Rectal smooth muscle tissue (tissue), 1 donor: ENCODE measurements around the gene SLC16A5.
"Not testable (repeated sequence)": the region's sequence is repeated elsewhere in the genome, so short reads cannot be mapped to it uniquely, and the experiment has no call there.

ENCODE experiments used
- H3K27ac ChIP-seq: one replicate; pipeline ENCODE4 v1.7.0; 2013; ENCODE audit warnings: low read depth, low read length, inconsistent platforms
- H3K27me3 ChIP-seq: one replicate; pipeline ENCODE4 v1.7.0; 2013; ENCODE audit warnings: low read length; ENCODE audit not compliant: control insufficient read depth, insufficient read depth
- H3K36me3 ChIP-seq: one replicate; pipeline ENCODE4 v1.7.0; 2013; ENCODE audit warnings: low read length; ENCODE audit not compliant: control insufficient read depth, insufficient read depth
- H3K4me1 ChIP-seq: one replicate; pipeline ENCODE4 v1.7.0; 2013; ENCODE audit warnings: low read length; ENCODE audit not compliant: control insufficient read depth, insufficient read depth
- H3K4me3 ChIP-seq: one replicate; pipeline ENCODE4 v1.7.0; 2013; ENCODE audit warnings: low read length
- H3K9ac ChIP-seq: one replicate; pipeline ENCODE4 v1.7.0; 2013; ENCODE audit warnings: low read length

SLC16A5 gene

DNA sequence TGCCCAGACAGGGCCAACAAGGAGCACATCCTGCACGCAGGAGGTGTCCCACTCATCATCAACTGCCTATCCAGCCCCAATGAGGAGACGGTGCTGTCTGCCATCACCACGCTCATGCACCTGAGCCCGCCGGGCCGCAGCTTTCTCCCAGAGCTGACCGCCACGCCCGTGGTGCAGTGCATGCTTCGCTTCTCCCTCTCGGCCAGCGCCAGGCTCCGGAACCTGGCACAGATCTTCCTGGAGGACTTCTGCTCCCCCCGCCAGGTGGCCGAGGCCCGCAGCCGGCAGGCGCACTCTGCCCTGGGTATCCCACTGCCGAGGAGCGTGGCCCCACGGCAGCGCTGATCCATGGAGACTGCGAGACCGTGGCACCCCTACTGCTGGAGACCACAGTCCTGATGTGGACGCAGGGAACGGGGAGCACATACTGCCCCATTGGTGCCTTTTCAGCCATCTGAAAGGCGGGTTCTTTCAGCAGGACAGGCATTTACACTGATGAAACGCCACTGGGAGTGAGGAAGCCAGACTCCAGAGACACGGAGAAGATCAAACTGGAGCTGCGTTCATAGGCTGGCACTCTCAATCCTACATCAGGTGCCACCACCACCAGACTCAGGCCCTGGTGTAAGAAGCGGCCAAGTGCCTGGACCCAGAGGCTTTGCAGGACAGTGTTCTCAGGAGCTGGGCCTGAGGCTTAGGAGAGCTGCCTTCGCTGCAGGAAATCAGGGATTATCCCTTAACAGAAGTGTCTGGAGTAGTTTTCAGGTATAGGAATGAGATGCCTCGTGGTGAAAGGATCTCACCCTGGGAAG is 41.1 kb downstream of the SLC16A5 start:
- H3K4me3 ChIP-seq = no peak overlapping the region
- no peaks in the 10 kb centered on the region for H3K4me1 ChIP-seq
- H3K36me3 ChIP-seq = peaks cover 8% of the 10 kb centered on the region
- H3K9ac ChIP-seq = no peak overlapping the region
- H3K27ac ChIP-seq = no peak overlapping the region
- no peaks in the 10 kb centered on the region for H3K27me3 ChIP-seq

DNA sequence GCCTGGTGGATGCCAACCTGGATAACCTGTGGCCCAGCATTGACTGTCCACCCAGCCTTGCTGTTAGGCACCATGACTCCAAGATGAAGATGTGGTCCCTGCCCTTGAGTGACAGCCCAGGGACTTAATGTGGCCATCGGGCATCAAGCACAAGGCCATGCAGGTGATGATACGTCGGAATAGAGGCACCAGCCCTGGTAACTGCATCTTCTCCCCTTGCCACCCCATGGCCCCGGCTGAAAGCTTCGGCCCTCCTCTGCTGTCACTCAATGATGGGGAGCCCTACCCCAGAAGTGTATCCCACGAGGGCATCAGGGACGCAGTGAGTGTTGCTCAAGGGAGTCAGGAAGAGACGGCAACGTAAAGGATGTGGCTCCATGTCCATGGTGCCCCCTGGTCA is 41.8 kb downstream of the SLC16A5 start:
- no peak overlapping the region for H3K9ac ChIP-seq
- H3K27ac ChIP-seq = no peak overlapping the region
- no peaks in the 10 kb centered on the region for H3K27me3 ChIP-seq
- H3K4me1 ChIP-seq = no peaks in the 10 kb centered on the region
- no peak overlapping the region for H3K4me3 ChIP-seq
- peaks cover 8% of the 10 kb centered on the region for H3K36me3 ChIP-seq

DNA sequence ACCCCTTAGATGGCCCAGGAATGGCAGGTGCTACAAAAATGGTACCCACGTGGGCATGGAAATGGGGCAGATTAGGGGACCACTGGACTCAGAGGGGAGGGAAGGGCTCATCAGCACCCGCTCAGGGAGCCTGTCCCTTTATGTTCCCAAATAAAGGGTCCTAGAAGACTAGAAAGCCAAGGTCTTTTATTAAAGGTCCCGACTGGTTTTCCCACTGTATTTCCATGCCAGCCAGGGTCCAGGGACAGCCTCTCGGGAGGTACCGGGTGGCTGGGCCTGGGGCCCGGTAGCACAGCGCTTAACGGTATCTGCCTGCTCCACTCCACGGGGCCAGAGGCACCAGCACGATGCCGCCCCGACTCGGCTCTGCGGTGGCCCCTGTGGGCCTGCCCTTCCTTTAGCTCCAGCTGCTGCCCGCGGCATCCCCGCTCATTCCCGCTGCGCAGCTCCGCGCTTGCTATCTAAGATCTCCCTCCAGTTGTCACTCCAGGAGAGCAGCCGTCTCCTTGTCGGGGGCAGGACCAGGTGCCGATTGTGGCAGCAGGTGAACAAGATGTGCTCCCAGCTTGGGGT is 42.4 kb downstream of the SLC16A5 start:
- peak overlapping the region; percentile 60 for H3K4me3 ChIP-seq
- peaks cover 8% of the 10 kb centered on the region for H3K36me3 ChIP-seq
- no peaks in the 10 kb centered on the region for H3K4me1 ChIP-seq
- no peak overlapping the region for H3K9ac ChIP-seq
- peak overlapping the region; percentile 71 for H3K27ac ChIP-seq
- no peaks in the 10 kb centered on the region for H3K27me3 ChIP-seq

- Histone ChIP-seq H3K4me1 (no peaks in the 10 kb centered on the region), H3K4me3 (peak overlapping the region; percentile 60), H3K27me3 (no peaks in the 10 kb centered on the region), H3K36me3 (peaks cover 6% of the 10 kb centered on the region), H3K27ac (peak overlapping the region; percentile 71), H3K9ac (peak overlapping the region; percentile 70)
Measured at GRCh38 chr17:75130632-75131277, 43.0 kb downstream of the SLC16A5 start.

GRCh38 chr17:75131278-75132017 is 43.7 kb downstream of the SLC16A5 start, which contains the start of gene NT5C:
NT5C (minus strand) TSS chr17:75131742; CDS start chr17:75131707, 35 bp downstream.
- H3K36me3 ChIP-seq = peaks cover 6% of the 10 kb centered on the region
- peak within 1 kb of the TSS; percentile 70 for H3K9ac ChIP-seq
- peak within 1 kb of the TSS; percentile 60 for H3K4me3 ChIP-seq
- peak within 1 kb of the TSS; percentile 71 for H3K27ac ChIP-seq
- no peaks in the 10 kb centered on the region for H3K27me3 ChIP-seq
- no peaks in the 10 kb centered on the region for H3K4me1 ChIP-seq

- Histone ChIP-seq H3K4me3 (peak overlapping the region; percentile 60), H3K27ac (peak overlapping the region; percentile 71), H3K9ac (peak overlapping the region; percentile 35)
- not testable (repeated sequence) for H3K27me3 ChIP-seq, H3K4me1 ChIP-seq, H3K36me3 ChIP-seq
Measured at GRCh38 chr17:75132018-75133000, 44.6 kb downstream of the SLC16A5 start.

DNA sequence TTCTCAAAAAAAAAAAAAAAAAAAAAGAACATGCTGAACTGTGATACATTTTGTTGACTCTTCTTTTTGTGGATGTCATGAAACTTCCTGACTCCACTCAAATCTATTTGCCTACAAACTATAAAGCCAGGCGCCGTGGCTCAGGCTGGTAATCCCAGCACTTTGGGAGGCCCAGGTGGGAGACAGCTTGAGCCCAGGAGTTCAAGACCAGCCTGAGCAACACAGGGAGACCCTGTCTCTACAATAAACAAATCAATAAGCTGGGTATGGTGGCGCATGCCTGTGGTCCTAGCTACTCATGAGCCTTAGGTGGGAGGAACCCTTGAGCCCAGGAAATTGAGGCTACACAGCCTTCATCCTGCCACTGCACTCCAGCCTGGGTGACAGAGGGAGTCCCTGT is 45.2 kb downstream of the SLC16A5 start:
- no peaks in the 10 kb centered on the region for H3K27me3 ChIP-seq
- peaks cover 6% of the 10 kb centered on the region for H3K36me3 ChIP-seq

DNA sequence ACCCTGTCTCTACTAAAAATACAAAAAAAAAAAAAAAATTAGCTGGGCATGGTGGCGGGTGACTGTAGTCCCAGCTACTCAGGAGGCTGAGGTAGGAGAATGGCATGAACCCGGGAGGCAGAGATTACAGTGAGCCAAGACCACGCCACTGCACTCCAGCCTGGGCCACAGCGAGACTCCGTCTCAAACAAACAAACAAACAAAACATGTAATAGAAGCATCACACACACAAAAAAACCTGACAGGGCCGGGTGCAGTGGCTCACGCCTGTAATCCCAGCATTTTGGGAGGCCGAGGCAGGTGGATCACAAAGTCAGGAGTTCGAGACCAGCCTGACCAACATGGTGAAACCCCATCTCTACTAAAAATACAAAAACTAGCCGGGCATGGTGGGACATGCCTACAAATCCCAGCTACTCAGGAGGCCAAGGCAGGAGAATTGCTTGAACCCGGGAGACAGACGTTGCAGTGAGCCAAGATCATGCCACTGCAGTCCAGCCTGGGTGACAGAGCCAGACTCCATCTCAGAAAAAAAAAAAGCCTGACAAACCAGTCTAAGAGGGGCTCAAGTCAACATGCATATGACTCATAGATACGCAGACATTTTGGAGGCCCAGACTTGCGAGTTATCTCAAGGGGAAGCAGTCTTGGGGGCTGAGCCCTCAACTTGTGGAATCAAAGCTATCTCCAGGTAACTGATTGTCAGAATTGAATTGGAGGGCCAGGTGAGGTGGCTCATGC is 46.0 kb downstream of the SLC16A5 start:
- H3K36me3 ChIP-seq, H3K9ac ChIP-seq, H3K4me1 ChIP-seq, H3K4me3 ChIP-seq, H3K27ac ChIP-seq, H3K27me3 ChIP-seq: not testable (repeated sequence)

More for the DNA sequence above, 45.2 kb downstream of the SLC16A5 start:
- no peak overlapping the region for H3K9ac ChIP-seq
- H3K4me1 ChIP-seq = no peaks in the 10 kb centered on the region
- no peak overlapping the region for H3K4me3 ChIP-seq
- H3K27ac ChIP-seq = no peak overlapping the region

DNA sequence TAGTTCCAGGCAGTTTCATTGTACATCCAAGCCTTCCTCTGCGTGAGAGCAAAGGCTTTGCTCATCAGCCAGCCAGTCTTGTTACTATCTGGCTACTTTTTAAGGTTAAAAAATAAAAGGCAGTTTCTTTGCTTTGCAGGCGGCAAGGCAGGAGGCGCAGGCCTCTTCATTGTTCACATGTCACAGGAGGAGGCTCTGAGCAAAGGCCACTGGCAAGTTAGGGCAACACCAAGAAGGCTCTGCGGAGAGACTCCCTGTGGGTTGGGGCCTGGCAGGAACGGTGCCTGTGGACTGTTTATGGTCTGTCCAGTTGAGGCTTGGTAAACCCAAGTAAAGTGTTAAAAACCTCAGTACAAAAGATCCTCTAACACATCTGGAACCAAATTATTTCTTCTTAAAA is 47.7 kb downstream of the SLC16A5 start:
- no peaks in the 10 kb centered on the region for H3K27me3 ChIP-seq
- no peaks in the 10 kb centered on the region for H3K36me3 ChIP-seq
- no peak overlapping the region for H3K9ac ChIP-seq
- no peak overlapping the region for H3K27ac ChIP-seq
- H3K4me3 ChIP-seq = no peak overlapping the region
- no peaks in the 10 kb centered on the region for H3K4me1 ChIP-seq

- Histone ChIP-seq H3K4me3 (no peak overlapping the region), H3K36me3 (no peaks in the 10 kb centered on the region), H3K27me3 (no peaks in the 10 kb centered on the region), H3K27ac (no peak overlapping the region), H3K9ac (no peak overlapping the region), H3K4me1 (no peaks in the 10 kb centered on the region)
Measured at GRCh38 chr17:75135946-75136345, 48.2 kb downstream of the SLC16A5 start.

DNA sequence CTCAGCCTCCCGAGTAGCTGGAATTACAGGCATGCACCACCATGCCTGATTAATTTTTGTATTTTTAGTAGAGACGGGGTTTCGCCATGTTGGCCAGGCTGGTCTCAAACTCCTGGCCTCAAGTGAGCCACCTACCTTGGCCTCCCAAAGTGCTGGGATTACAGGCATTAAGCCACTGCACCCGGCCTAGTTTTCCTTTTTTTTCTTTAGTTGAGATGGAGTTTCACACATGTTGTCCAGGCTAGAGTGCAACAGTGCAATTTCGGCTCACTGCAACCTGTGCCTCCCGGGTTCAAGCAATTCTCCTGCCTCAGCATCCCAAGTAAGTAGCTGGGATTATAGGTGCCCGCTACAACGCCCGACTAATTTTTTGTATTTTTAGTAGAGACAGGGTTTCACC is 50.0 kb downstream of the SLC16A5 start:
- not testable (repeated sequence) for H3K9ac ChIP-seq, H3K36me3 ChIP-seq, H3K4me3 ChIP-seq, H3K27ac ChIP-seq, H3K4me1 ChIP-seq, H3K27me3 ChIP-seq
